Measurements from ENCODE around the gene PPP2R1B. TPM values are rescaled to one million over a fixed set of nuclear protein-coding genes. Genes with fewer than 3 reads are reported as not detected.

The PPP2R1B gene
- total RNA-seq, 6 experiments from 2014 or later: 44.5 to 150 (median 59.6) TPM

- Histone ChIP-seq H3K36me3 (no peaks in the 10 kb centered on the region), H3K27me3 (no peaks in the 10 kb centered on the region), H3K4me1 (peaks cover 8 to 83% (median 38%) of the 10 kb centered on the region in 4 donors), H3K27ac (peak overlapping the region; percentile 93 to 99 (median 99)), H3K4me3 (no peak overlapping the region), H3K9me3 (no peaks in the 10 kb centered on the region)
- peak in 1 of 4 donors; percentile 8 for ATAC-seq
- intact Hi-C loops (cut with DNase I): no loop called here
- 47% methylated on average over 5 of the region's 7 CpGs for WGBS (ENCODE audit: insufficient coverage, low coverage, low lambda C conversion rate, missing lambda C conversion rate)
- TF ChIP-seq CTCF (IDR thresholded peaks at IDR 0.05) (no peak), POLR2A (IDR thresholded peaks at IDR 0.05) (no peak)
- DNase-seq: peak in 2 of 3 donors; percentile 51 to 54
These were observed 33.2 kb downstream of the PPP2R1B start for GRCh38 chr11:111733016-111733415.

- H3K4me3 ChIP-seq: no peak overlapping the region
- TF ChIP-seq CTCF (IDR thresholded peaks at IDR 0.05) (no peak), POLR2A (IDR thresholded peaks at IDR 0.05) (no peak)
- intact Hi-C loops (cut with DNase I): no loop called here
- WGBS (ENCODE audit: insufficient coverage, low coverage, low lambda C conversion rate, missing lambda C conversion rate): 92% methylated on average over 2 of the region's 5 CpGs
- H3K36me3 ChIP-seq: no peaks in the 10 kb centered on the region
- no peaks in the 10 kb centered on the region for H3K27me3 ChIP-seq
- ATAC-seq (no peak), DNase-seq (no peak)
- peak overlapping the region; percentile 93 to 99 (median 99) for H3K27ac ChIP-seq
- H3K9me3 ChIP-seq: no peaks in the 10 kb centered on the region
- peaks cover 2 to 78% (median 29%) of the 10 kb centered on the region in 4 donors for H3K4me1 ChIP-seq
These were observed 34.4 kb downstream of the PPP2R1B start for GRCh38 chr11:111731821-111732220.

- Histone ChIP-seq H3K4me1 (peaks cover 2 to 75% (median 26%) of the 10 kb centered on the region in 4 donors), H3K27ac (peak overlapping the region; percentile 93 to 99 (median 99)), H3K27me3 (no peaks in the 10 kb centered on the region), H3K36me3 (no peaks in the 10 kb centered on the region), H3K4me3 (peak overlapping the region in 1 of 3 donors; percentile 10), H3K9me3 (no peaks in the 10 kb centered on the region)
- ATAC-seq (peak; percentile 40 to 55 (median 50)), DNase-seq (peak; percentile 76 to 92 (median 91))
- intact Hi-C loops (cut with DNase I): no loop called here
- WGBS (ENCODE audit: insufficient coverage, low coverage, low lambda C conversion rate, missing lambda C conversion rate): 30% methylated on average over 15 of the region's 22 CpGs
- TF ChIP-seq CTCF (IDR thresholded peaks at IDR 0.05) (no peak), POLR2A (IDR thresholded peaks at IDR 0.05) (peak; percentile 85)
These were observed 35.2 kb downstream of the PPP2R1B start for GRCh38 chr11:111730871-111731591.

GRCh38 chr11:111729831-111730311 is 36.3 kb downstream of the PPP2R1B start:
- TF ChIP-seq POLR2A (IDR thresholded peaks at IDR 0.05): no peak
- no peak for TF ChIP-seq CTCF (IDR thresholded peaks at IDR 0.05)
- 17% methylated on average over 9 of the region's 9 CpGs for WGBS (ENCODE audit: insufficient coverage, low coverage, low lambda C conversion rate, missing lambda C conversion rate)
- ATAC-seq: no peak
- peaks cover 2 to 77% (median 25%) of the 10 kb centered on the region in 4 donors for H3K4me1 ChIP-seq
- no peak overlapping the region for H3K4me3 ChIP-seq
- peak overlapping the region; percentile 93 to 99 (median 99) for H3K27ac ChIP-seq
- DNase-seq: no peak
- peaks cover 0 to 3% (median under 1%) of the 10 kb centered on the region in 4 donors for H3K36me3 ChIP-seq
- H3K27me3 ChIP-seq: no peaks in the 10 kb centered on the region
- intact Hi-C loops (cut with DNase I): no loop called here
- H3K9me3 ChIP-seq: no peaks in the 10 kb centered on the region
